Measurements from ENCODE around the gene ARMC2. TPM values are rescaled to one million over a fixed set of nuclear protein-coding genes. Genes with fewer than 3 reads are reported as not detected.

Gene ARMC2
- 1 to 10 TPM in 2 of 4 donors, under 1 TPM in 2; 0.27 to 4.1 (median 1.2) TPM for total RNA-seq

GRCh38 chr6:108848116-108848868 is at the start of gene ARMC2:
ARMC2 (plus strand) TSS chr6:108848422; CDS start chr6:108854268, 5,846 bp downstream.
- peak; percentile 50 for DNase-seq
- Histone ChIP-seq H3K4me3 (peak within 1 kb of the TSS; percentile 49 to 97 (median 70)), H3K27me3 (no peaks in the 10 kb centered on the region), H3K4me1 (peaks cover 0 to 33% (median 20%) of the 10 kb centered on the region in 3 donors), H3K27ac (peak within 1 kb of the TSS; percentile 56 to 90 (median 82)), H3K9me3 (no peaks in the 10 kb centered on the region), H3K36me3 (no peaks in the 10 kb centered on the region)
- TF ChIP-seq, protein P1, sequence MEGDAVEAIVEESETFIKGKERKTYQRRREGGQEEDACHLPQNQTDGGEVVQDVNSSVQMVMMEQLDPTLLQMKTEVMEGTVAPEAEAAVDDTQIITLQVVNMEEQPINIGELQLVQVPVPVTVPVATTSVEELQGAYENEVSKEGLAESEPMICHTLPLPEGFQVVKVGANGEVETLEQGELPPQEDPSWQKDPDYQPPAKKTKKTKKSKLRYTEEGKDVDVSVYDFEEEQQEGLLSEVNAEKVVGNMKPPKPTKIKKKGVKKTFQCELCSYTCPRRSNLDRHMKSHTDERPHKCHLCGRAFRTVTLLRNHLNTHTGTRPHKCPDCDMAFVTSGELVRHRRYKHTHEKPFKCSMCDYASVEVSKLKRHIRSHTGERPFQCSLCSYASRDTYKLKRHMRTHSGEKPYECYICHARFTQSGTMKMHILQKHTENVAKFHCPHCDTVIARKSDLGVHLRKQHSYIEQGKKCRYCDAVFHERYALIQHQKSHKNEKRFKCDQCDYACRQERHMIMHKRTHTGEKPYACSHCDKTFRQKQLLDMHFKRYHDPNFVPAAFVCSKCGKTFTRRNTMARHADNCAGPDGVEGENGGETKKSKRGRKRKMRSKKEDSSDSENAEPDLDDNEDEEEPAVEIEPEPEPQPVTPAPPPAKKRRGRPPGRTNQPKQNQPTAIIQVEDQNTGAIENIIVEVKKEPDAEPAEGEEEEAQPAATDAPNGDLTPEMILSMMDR (IDR thresholded peaks at IDR 0.05) = peak in 1 of 6 experiments; percentile 17
- peak in 2 of 4 donors; percentile 23 to 72 for TF ChIP-seq POLR2A (IDR thresholded peaks at IDR 0.05)
- intact Hi-C loops (cut with DNase I) = no loop called here
- WGBS, 2 donors = 0% methylated on average over 6 to 9 of the region's 61 CpGs

GRCh38 chr6:108798670-108799353 is 49.4 kb upstream of the ARMC2 start:
- intact Hi-C loops (cut with DNase I) = no loop called here
- peaks cover 0 to 17% (median 0%) of the 10 kb centered on the region in 3 donors for H3K4me1 ChIP-seq
- H3K27me3 ChIP-seq = no peaks in the 10 kb centered on the region
- WGBS, 2 donors = 66 to 67% methylated on average over 14 to 18 of the region's 18 CpGs
- H3K36me3 ChIP-seq = no peaks in the 10 kb centered on the region
- H3K27ac ChIP-seq = no peak overlapping the region
- no peaks in the 10 kb centered on the region for H3K9me3 ChIP-seq
- TF ChIP-seq, protein P1 (IDR thresholded peaks at IDR 0.05) = no peak
- no peak for TF ChIP-seq POLR2A (IDR thresholded peaks at IDR 0.05)
- DNase-seq = no peak
- H3K4me3 ChIP-seq = no peak overlapping the region

- intact Hi-C loops (cut with DNase I) = no loop called here
- WGBS, 2 donors = 92 to 95% methylated on average over 8 to 9 of the region's 9 CpGs
- H3K9me3 ChIP-seq = no peaks in the 10 kb centered on the region
- no peak overlapping the region for H3K27ac ChIP-seq
- H3K36me3 ChIP-seq = no peaks in the 10 kb centered on the region
- peaks cover 0 to 17% (median 0%) of the 10 kb centered on the region in 3 donors for H3K4me1 ChIP-seq
- TF ChIP-seq, protein P1 (IDR thresholded peaks at IDR 0.05) = no peak
- TF ChIP-seq POLR2A (IDR thresholded peaks at IDR 0.05) = no peak
- no peaks in the 10 kb centered on the region for H3K27me3 ChIP-seq
- DNase-seq = no peak
- H3K4me3 ChIP-seq = no peak overlapping the region
Measured at GRCh38 chr6:108799354-108799717, 48.9 kb upstream of the ARMC2 start.

DNA sequence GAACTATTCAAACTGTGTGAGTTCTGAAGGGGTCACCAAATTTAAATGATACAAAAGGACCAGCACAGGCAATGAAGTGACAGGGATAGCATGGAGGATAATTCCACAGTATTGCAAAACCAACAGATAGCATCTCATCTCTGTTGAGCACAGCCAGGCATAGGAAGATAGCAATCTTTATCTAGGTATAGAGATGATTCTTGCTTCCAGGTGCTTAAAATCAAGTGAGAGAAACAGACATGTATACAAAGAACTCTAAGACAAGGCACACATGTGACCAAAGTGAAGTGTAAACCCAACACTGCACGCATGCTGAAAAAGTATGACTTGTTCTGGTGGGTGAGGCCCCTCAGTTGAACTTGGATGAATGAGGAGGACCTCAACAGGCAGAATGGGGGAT is 48.4 kb upstream of the ARMC2 start:
- TF ChIP-seq POLR2A (IDR thresholded peaks at IDR 0.05) = no peak
- TF ChIP-seq, protein P1 (IDR thresholded peaks at IDR 0.05) = no peak
- intact Hi-C loops (cut with DNase I) = no loop called here
- no peak overlapping the region for H3K27ac ChIP-seq
- no peaks in the 10 kb centered on the region for H3K9me3 ChIP-seq
- peaks cover 0 to 17% (median 0%) of the 10 kb centered on the region in 3 donors for H3K4me1 ChIP-seq
- no peaks in the 10 kb centered on the region for H3K36me3 ChIP-seq
- WGBS, 2 donors = 85 to 100% methylated on average over 1 of the region's 1 CpG
- no peak for DNase-seq
- H3K27me3 ChIP-seq = no peaks in the 10 kb centered on the region
- H3K4me3 ChIP-seq = no peak overlapping the region

GRCh38 chr6:108800427-108800864 is 47.8 kb upstream of the ARMC2 start:
- WGBS, 2 donors = 68 to 81% methylated on average over 5 to 6 of the region's 6 CpGs
- Histone ChIP-seq H3K9me3 (no peaks in the 10 kb centered on the region), H3K27me3 (no peaks in the 10 kb centered on the region), H3K4me3 (no peak overlapping the region), H3K27ac (no peak overlapping the region), H3K4me1 (peaks cover 0 to 17% (median 0%) of the 10 kb centered on the region in 3 donors), H3K36me3 (no peaks in the 10 kb centered on the region)
- no peak for DNase-seq
- no peak for TF ChIP-seq POLR2A (IDR thresholded peaks at IDR 0.05)
- TF ChIP-seq, protein P1 (IDR thresholded peaks at IDR 0.05) = no peak
- intact Hi-C loops (cut with DNase I) = no loop called here

All from esophagus squamous epithelium (tissue), 5 donors.